Measurements from ENCODE around the gene ELMOD1.

DNA sequence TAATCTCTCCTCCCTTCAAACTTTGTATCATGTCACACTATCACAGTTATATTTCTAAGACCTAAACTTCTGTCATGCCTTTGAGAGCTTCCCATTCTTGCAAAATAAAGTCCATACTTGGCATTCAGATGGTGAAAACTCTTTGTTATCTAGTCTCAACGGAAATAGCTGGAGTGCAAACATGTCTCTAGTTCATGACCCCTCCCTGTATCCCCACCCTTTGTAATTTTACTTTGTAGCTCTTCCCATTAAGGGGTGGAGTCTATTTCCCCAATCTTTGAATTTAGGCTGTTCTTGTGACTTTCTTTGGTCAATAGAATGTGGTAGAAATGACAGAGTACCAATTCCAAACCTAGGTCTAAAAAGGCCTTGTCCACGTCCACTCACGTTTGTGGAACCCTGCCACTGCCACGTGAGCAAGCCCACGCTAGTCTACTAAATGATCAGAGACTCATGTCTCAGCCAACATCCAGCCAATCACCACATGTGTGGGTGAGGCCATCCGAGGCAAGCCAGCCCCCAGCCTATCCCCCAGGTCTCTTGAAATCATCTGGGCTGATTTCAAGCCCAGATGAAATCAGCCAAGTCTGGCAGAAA lies 97.5 kb downstream of the ELMOD1 start:
- TF ChIP-seq, protein P1, sequence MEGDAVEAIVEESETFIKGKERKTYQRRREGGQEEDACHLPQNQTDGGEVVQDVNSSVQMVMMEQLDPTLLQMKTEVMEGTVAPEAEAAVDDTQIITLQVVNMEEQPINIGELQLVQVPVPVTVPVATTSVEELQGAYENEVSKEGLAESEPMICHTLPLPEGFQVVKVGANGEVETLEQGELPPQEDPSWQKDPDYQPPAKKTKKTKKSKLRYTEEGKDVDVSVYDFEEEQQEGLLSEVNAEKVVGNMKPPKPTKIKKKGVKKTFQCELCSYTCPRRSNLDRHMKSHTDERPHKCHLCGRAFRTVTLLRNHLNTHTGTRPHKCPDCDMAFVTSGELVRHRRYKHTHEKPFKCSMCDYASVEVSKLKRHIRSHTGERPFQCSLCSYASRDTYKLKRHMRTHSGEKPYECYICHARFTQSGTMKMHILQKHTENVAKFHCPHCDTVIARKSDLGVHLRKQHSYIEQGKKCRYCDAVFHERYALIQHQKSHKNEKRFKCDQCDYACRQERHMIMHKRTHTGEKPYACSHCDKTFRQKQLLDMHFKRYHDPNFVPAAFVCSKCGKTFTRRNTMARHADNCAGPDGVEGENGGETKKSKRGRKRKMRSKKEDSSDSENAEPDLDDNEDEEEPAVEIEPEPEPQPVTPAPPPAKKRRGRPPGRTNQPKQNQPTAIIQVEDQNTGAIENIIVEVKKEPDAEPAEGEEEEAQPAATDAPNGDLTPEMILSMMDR (IDR thresholded peaks at IDR 0.05): no peak
- no peak for TF ChIP-seq POLR2AphosphoS5 (IDR thresholded peaks at IDR 0.05)
